Esophagus (tissue), 2 donors: ENCODE results near the gene LINGO4. TPM values are rescaled to one million over a fixed set of nuclear protein-coding genes. Genes with fewer than 3 reads are reported as not detected.
"Not testable (repeated sequence)": the region's sequence is repeated elsewhere in the genome, so short reads cannot be mapped to it uniquely, and the experiment has no call there.

Source experiments
- H3K27ac ChIP-seq, 2 donors: one replicate each; pipeline ENCODE4 v1.5.1; 2013; ENCODE audit warnings: low read depth in 2 of 2, mild to moderate bottlenecking in 2 of 2, inconsistent platforms in 1 of 2, low read length in 1 of 2, moderate library complexity in 1 of 2
- H3K27me3 ChIP-seq, 2 donors: one replicate each; pipeline ENCODE4 v1.6.1; 2013; ENCODE audit warnings: low read length in 2 of 2, control low read depth in 1 of 2, mild to moderate bottlenecking in 1 of 2; ENCODE audit not compliant: insufficient read depth in 2 of 2, control insufficient read depth in 1 of 2
- H3K36me3 ChIP-seq, 2 donors: one replicate each; pipeline ENCODE4 v1.6.1; 2013; ENCODE audit warnings: low read length in 1 of 2; ENCODE audit not compliant: control insufficient read depth in 2 of 2, insufficient read depth in 2 of 2
- H3K4me1 ChIP-seq, 2 donors: one replicate each; pipeline ENCODE4 v1.6.1; 2013; ENCODE audit warnings: low read length in 1 of 2; ENCODE audit not compliant: control insufficient read depth in 2 of 2, insufficient read depth in 2 of 2
- H3K4me3 ChIP-seq, 2 donors: one replicate each; pipeline ENCODE4 v1.5.1; 2013; ENCODE audit warnings: low read length in 2 of 2, mild to moderate bottlenecking in 2 of 2, low read depth in 1 of 2, moderate library complexity in 1 of 2
- H3K9me3 ChIP-seq, 2 donors: one replicate each; pipeline ENCODE4 v1.6.1; 2013; ENCODE audit warnings: mild to moderate bottlenecking in 2 of 2, low read depth in 1 of 2, low read length in 1 of 2, moderate library complexity in 1 of 2; ENCODE audit not compliant: control insufficient read depth in 2 of 2, insufficient read depth in 1 of 2
- WGBS, 2 donors: extraction: QIAGEN DNeasy Blood & Tissue Kit; methylation state at CpG; one replicate each; pipeline ENCODE4 v1.1.7; 2013; 5-methylcytosine and 5-hydroxymethylcytosine counted together
- polyA plus RNA-seq, 2 donors: library from polyadenylated mRNA; stranded (reverse); fragments of 200-250 nt; gene quantifications; one replicate each; pipeline ENCODE4 v1.2.3, GENCODE V29; 2013
- donor health status: healthy with polysubstance abuse.
- donor health status: Bipolar disorder and iron deficiency.

LINGO4 gene
- polyA plus RNA-seq, 2 donors = 0.08 TPM; not detected in 1

- WGBS, 2 donors = 86 to 87% methylated on average over 4 of the region's 4 CpGs
- Histone ChIP-seq H3K36me3 (peaks cover 0 to 2% of the 10 kb centered on the region in 2 donors), H3K27me3 (no peaks in the 10 kb centered on the region), H3K4me1 (no peaks in the 10 kb centered on the region), H3K27ac (no peak overlapping the region), H3K4me3 (no peak overlapping the region), H3K9me3 (no peaks in the 10 kb centered on the region)
Measured at GRCh38 chr1:151779852-151780251, 25.4 kb downstream of the LINGO4 start.

- Histone ChIP-seq H3K27ac (no peak overlapping the region), H3K9me3 (no peaks in the 10 kb centered on the region)
- 79 to 96% methylated on average over 4 of the region's 4 CpGs for WGBS, 2 donors
Measured at GRCh38 chr1:151777317-151777716, 27.9 kb downstream of the LINGO4 start.

DNA sequence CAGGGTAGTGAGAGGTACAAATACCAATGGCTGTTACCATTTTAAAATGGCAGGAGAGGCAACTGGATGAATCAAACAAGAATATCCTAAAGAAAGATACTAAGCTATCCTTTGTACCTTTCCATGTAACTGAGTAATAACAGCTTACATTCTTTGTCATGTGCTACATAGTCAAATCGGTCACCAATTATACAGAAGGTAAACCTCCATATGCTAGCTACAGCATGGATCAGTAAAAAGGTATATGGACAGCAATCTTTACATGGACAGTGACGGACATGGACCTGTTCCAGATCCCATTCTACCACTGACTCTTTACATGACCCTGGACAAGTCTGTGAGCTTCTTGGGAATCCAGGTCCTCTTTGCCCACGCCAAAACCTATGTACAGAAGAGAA, 28.6 kb downstream of the LINGO4 start:
- Histone ChIP-seq H3K4me3 (no peak overlapping the region), H3K27ac (no peak overlapping the region), H3K9me3 (no peaks in the 10 kb centered on the region), H3K36me3 (peaks cover 0 to 2% of the 10 kb centered on the region in 2 donors), H3K4me1 (no peaks in the 10 kb centered on the region), H3K27me3 (no peaks in the 10 kb centered on the region)
- WGBS, 2 donors = 84 to 94% methylated on average over 3 of the region's 3 CpGs

More at GRCh38 chr1:151777317-151777716, 27.9 kb downstream of the LINGO4 start:
- peaks cover 0 to 2% of the 10 kb centered on the region in 2 donors for H3K36me3 ChIP-seq
- H3K4me3 ChIP-seq = no peak overlapping the region
- H3K4me1 ChIP-seq = no peaks in the 10 kb centered on the region
- H3K27me3 ChIP-seq = no peaks in the 10 kb centered on the region

- WGBS, 2 donors = 91 to 95% methylated on average over 7 of the region's 7 CpGs
- no peaks in the 10 kb centered on the region for H3K4me1 ChIP-seq
- H3K27ac ChIP-seq = no peak overlapping the region
- no peaks in the 10 kb centered on the region for H3K9me3 ChIP-seq
- no peak overlapping the region for H3K4me3 ChIP-seq
- H3K36me3 ChIP-seq = peaks cover 0 to 2% of the 10 kb centered on the region in 2 donors
- no peaks in the 10 kb centered on the region for H3K27me3 ChIP-seq
Measured at GRCh38 chr1:151775894-151776664, 29.1 kb downstream of the LINGO4 start.

DNA sequence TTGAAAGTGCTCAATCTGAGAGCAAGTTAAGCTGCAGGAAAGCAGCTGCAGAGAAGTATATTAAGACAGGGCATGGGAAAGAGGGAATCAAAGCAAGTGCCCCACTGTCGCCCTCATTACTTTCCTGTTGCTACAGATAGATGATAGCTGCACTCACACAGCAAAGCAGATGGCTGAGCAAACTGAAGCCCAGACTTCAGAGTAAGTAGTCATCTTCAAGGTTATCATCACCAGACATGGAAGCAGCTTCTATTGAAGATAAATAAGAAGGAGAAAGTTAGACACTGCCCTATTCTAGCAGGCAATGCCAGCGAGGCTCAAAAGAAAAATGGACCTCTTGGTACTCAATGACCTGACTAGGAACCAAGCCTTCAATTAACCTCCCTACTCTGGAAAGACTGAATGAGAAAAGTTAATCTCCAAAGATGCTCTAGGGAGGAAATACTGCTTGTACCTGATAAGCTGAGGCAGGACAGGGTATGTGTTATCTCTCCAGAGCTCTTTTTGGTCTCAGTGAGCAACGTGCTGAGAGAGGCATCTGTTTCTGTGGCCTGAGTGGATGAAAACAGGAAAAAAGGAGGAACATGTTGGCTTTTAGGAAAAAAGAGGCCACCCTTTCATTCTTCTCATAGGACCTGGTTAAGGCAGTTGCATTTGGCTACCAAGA, 30.8 kb downstream of the LINGO4 start:
- H3K27ac ChIP-seq = no peak overlapping the region
- H3K4me1 ChIP-seq = no peaks in the 10 kb centered on the region
- peaks cover 0 to 2% of the 10 kb centered on the region in 2 donors for H3K36me3 ChIP-seq
- no peaks in the 10 kb centered on the region for H3K27me3 ChIP-seq
- WGBS, 2 donors = 64 to 83% methylated on average over 3 of the region's 3 CpGs
- no peak overlapping the region for H3K4me3 ChIP-seq
- H3K9me3 ChIP-seq = no peaks in the 10 kb centered on the region

DNA sequence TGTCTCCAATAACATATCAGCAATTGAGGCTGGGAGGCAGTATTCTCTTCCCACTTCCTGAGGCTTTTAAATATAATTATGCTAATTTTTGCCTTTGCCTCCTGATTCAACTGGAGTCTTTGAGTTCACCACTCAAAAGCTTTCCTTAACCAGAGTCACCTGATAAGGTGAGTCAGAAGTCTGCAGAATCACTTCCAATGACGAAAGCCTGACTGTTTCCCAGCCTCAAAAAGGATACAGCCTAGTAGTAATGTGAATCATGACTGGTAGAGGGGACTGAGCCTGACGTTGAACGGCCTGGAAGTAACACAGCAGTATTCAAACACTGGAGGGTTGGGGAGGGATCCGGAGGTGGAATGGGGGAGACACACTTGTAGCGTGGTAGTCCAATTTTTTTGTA, 31.5 kb downstream of the LINGO4 start:
- Histone ChIP-seq H3K9me3 (no peaks in the 10 kb centered on the region), H3K36me3 (peaks cover 0 to 2% of the 10 kb centered on the region in 2 donors), H3K4me1 (no peaks in the 10 kb centered on the region), H3K27me3 (no peaks in the 10 kb centered on the region), H3K27ac (no peak overlapping the region), H3K4me3 (no peak overlapping the region)
- WGBS, 2 donors = 63 to 73% methylated on average over 5 of the region's 5 CpGs

DNA sequence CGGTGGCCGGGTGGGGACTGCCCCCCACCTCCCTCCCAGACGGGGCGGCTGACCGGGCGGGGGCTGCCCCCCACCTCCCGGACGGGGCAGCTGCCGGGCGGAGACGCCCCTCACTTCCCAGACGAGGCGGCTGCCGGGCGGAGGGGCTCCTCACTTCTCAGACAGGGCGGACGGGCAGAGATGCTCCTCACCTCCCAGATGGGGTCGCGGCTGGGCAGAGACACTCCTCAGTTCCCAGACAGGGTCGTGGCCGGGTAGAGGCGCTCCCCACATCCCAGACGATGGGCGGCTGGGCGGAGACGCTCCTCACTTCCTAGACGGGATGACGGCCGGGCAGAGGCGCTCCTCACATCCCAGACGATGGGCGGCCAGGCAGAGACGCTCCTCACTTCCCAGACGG, 35.9 kb downstream of the LINGO4 start:
- H3K36me3 ChIP-seq, H3K4me1 ChIP-seq, H3K27ac ChIP-seq, H3K4me3 ChIP-seq, H3K27me3 ChIP-seq, H3K9me3 ChIP-seq: not testable (repeated sequence)
- 92 to 94% methylated on average over 21 to 34 of the region's 34 CpGs for WGBS, 2 donors

- WGBS, 2 donors = 29 to 36% methylated on average over 2 of the region's 7 CpGs
- not testable (repeated sequence) for H3K36me3 ChIP-seq, H3K27me3 ChIP-seq, H3K4me3 ChIP-seq, H3K9me3 ChIP-seq, H3K27ac ChIP-seq, H3K4me1 ChIP-seq
Measured at GRCh38 chr1:151768351-151769066, 36.7 kb downstream of the LINGO4 start.

GRCh38 chr1:151763990-151764389, 41.2 kb downstream of the LINGO4 start:
- peak overlapping the region; percentile 75 to 88 for H3K4me3 ChIP-seq
- peaks cover 6 to 12% of the 10 kb centered on the region in 2 donors for H3K36me3 ChIP-seq
- 49 to 58% methylated on average over 10 of the region's 10 CpGs for WGBS, 2 donors
- H3K27ac ChIP-seq = peak overlapping the region; percentile 67 to 93
- H3K4me1 ChIP-seq = peaks cover 0 to 6% of the 10 kb centered on the region in 2 donors
- no peaks in the 10 kb centered on the region for H3K9me3 ChIP-seq
- H3K27me3 ChIP-seq = no peaks in the 10 kb centered on the region
